Activated CD4-positive, alpha-beta T cell treated with anti-CD3 and anti-CD28 coated beads, Interleukin-2, amount 50 U/mL, for 24 hours (primary cell): Measurements from ENCODE around the gene FAM47E.

Experiments used
- DNase-seq, 2 donors: peaks; one replicate each; pipeline ENCODE4 v3.0.0-alpha.2; 2020; ENCODE audit warnings: low read depth in 1 of 2, low spot score in 1 of 2

Gene FAM47E

GRCh38 chr4:76251441-76252270, at the start of gene FAM47E:
Gene FAM47E (plus strand): TSS chr4:76251721. CDS start chr4:76251747, 26 bp downstream.
- DNase-seq: no peak

DNA sequence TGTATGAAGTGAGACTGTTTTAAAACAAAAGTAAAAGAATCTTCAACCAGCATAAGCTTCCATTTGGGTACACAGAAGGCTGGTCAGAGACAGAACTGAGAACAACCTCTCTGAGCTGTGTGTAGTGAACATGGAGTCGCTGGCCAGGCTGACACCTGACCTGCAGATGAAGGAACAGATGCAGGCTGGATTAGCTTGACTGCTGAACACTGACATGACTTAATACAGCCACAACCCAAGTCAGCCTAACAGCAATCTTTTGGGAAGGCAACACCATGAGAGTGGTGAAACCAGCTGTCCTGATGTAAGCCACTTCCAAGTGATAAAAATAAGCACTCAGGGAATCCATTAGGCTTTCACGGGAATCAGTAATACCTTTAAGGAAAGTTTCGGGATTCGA, 48.0 kb upstream of the FAM47E start:
- no peak for DNase-seq

DNA sequence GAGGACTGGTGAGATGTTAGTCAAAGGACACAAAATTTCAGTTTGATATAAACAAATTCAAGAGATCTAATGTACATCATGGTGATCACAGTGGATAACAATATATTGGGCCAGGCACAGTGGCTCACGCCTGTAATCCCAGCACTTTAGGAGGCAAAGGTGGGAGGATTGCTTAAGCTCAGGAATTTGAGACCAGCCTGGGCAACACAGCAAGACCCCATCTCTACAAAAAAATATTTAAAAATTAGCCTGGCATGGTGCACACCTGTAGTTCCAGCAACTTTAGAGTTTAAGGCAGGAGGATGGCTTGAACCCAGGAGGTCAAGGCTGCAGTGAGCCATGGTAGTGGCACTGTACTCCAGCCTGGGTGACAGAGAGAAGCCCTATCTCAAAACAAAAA, 46.6 kb upstream of the FAM47E start:
- DNase-seq: no peak

DNA sequence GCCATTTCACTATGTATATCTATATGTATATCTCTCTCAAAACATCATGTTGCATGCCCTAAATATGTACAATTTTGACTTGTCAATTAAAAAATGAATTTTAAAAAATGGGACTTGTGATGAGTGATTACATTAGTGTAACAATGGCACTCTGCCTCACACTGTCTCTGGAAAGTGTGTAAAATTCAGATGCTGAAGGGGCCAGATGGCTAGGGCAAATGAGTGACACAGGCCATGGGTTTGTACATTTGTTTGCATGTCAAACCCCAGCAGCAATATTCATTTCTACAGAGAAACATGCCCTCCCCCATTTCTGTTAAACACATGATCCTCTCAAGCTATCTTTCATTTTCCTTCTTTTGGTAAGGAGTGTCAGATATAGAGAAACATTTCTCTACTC, 46.0 kb upstream of the FAM47E start:
- no peak for DNase-seq

DNA sequence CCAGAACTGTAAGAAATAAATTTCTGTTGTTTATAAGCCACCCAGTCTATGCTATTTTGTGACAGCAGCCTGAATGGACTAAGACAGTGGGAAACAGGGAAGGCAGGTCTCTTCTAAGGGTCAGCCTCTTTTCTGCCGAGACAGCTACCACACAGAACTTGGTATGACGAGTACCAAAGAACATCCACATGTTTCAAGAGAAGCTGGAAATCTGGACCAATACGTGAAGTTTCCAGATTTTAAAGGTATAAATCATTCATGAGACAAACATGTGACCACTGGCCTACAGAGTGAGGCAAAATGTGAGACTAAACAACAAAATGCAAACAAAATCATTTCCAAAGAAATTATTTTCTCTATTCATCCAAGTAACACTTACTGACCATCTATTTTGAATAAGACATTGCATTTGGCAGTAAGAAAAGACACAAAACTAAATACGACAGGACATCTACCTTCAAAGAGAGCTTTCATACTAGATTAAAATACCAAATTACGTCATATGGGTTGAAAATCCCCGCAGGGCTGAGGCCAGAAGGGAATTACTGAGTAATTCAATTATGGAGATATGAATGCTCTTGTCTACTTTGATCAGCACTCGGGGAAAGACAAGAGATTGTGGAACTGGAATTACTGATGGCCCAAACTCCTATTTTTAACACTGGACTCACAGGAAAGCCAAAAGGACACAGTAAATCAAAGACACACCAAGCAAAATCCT, 45.1 kb upstream of the FAM47E start:
- DNase-seq: no peak

- DNase-seq: no peak
These were observed 44.0 kb upstream of the FAM47E start for GRCh38 chr4:76207549-76207948.

DNA sequence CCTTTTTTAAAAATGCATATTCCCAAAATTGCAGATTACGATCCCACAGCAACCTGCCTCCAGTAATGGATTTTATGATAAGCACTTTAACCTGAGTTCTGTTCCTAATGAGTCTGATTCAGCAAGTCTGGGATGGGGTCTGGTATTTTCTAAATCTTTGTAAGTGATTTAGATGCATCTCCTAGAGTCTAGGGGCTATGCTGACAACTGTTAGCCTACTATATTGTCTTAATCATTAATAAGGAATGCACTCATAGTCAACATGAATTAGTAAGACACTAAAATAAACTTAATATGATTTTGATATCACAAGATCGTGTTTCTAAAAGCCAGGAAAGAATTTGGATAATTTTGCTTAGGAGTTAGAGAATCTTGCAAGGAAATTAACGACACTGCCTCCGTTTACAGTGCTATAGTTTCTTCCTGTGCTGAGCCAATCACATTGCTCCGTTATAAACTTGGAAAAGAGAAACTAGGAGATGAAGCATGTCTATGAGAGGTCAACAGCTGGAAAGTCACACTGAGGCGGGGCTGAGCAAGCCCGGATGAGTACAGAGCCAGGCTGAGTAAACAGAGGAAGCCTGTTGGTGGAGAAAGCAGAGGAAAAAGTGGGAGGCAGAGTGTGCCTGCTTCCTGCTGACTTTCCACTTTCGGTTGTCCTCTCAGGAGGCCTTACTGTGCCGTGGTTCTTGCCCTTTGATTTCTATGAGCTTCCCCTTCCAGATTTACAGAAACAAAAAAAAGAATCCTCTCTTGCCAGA, 43.3 kb upstream of the FAM47E start:
- DNase-seq: no peak

- DNase-seq: no peak
These were observed 41.6 kb upstream of the FAM47E start for GRCh38 chr4:76209881-76210280.

- DNase-seq: no peak
These were observed 41.1 kb upstream of the FAM47E start for GRCh38 chr4:76210452-76210851.

GRCh38 chr4:76211769-76212708, 39.5 kb upstream of the FAM47E start:
- DNase-seq: no peak

DNA sequence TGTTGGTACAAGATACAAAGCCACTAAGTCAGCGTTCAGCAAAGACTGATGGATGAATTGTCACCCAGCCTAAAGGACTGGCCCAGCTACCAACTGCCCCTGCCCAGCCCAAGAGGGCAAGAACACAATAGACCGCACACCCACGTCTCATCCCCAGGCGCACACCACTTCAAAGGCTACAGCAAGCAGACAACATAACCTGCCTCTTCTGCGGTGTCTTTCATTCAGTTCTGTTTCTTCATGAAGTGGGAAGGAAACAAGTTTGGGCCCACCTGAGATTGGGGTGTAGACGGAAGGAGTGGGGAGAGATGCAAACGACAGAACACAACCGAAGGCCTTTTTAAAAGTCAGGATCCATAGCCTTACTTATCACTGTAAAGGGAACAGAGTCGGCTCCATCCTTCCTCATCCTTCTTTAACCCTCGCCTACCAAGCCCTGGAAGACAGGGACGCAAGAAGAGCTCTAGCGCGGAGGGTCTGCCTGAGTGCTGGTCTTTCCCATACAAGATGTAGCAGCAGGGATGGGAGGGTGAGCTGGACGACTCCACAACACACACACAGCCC, 38.6 kb upstream of the FAM47E start:
- no peak for DNase-seq

- peak; percentile 28 to 30 for DNase-seq
These were observed 37.9 kb upstream of the FAM47E start, which contains the start of gene SCARB2 for GRCh38 chr4:76213415-76214176. Gene SCARB2 (minus strand): TSS chr4:76213824. CDS start chr4:76213543, 281 bp downstream.

DNA sequence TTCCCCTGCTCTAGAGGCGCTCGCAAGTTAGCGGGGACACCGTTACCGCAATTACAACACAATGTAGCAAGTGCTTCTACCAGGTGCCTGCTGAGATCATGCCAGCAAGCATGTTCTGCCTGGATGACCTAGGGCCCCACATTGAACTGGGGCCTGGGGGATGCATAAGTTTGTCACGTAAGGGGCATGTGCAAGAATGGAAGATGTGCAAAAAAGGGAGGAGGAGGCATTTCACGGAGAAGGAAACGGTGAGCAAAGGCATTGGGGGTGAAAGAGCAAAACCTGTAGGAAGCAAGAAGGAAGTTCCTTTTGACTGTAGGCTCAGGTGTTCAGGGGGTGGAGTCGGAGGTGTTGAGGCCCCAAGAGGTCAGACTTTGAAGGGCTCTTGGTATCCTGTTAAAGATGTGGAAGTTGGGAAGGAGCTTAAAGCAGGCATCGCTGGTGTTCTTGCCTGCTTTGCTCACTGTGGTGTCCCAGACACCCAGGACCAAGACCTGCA, 37.3 kb upstream of the FAM47E start:
- peak; percentile 34 to 41 for DNase-seq

GRCh38 chr4:76215077-76215476, 36.4 kb upstream of the FAM47E start:
- no peak for DNase-seq

DNA sequence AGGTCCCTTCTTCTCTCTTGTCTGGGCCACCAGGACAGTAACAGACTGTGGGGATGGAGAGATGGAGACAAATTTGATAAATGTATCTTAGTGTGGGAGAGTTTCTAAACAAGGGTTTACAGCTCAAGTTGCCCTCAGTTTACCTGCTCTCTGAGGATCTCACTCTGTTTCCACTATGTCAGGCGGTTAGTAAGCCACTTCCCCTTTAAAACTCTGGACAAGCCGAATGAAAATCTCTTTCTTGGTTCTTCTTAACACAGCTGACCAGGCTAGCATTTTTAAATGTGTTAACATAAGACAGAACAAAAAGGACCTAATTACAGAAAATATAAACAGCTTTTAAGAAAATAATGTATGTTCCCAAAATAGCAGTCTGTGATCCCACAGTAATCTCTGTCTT, 35.0 kb upstream of the FAM47E start:
- DNase-seq: no peak

DNA sequence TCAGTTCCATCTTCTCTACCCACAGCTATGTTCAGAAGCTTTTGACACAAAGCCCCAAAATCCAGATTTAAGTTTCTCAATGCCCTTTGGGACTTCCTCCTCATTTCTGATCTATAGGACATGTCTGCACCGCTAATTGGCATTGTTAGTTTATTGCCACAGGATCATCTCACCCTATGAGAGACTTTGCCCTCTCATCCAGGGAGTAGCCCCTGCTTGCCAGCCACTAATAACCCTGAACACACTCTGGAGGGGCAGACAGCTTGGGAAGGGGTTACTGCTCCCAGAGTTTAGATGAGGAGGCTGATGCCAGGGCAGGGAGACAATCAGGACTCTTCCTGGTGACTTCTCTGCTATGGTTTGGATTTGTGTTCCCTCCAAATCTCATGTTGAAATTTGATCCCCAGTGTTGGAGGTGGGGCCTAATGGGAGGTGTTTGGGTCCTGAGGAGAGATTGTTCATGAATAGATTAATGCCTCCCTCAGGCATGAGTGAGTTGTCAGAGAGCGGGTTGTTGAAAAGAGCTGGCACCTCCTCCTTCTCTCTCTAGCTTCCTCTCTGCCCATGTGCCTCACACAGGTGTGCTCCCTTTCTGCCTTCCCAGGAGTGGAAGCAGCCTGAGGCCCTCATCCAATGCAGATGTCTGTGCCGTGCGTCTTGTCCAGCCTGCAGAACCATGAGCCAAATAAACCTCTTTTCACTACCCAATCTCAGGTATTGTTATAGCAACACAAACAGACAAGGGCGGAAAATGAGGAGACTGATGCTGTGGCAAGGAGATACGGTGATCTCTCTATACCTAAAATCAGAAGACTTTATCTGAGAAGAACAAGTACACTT, 34.3 kb upstream of the FAM47E start:
- no peak for DNase-seq

DNA sequence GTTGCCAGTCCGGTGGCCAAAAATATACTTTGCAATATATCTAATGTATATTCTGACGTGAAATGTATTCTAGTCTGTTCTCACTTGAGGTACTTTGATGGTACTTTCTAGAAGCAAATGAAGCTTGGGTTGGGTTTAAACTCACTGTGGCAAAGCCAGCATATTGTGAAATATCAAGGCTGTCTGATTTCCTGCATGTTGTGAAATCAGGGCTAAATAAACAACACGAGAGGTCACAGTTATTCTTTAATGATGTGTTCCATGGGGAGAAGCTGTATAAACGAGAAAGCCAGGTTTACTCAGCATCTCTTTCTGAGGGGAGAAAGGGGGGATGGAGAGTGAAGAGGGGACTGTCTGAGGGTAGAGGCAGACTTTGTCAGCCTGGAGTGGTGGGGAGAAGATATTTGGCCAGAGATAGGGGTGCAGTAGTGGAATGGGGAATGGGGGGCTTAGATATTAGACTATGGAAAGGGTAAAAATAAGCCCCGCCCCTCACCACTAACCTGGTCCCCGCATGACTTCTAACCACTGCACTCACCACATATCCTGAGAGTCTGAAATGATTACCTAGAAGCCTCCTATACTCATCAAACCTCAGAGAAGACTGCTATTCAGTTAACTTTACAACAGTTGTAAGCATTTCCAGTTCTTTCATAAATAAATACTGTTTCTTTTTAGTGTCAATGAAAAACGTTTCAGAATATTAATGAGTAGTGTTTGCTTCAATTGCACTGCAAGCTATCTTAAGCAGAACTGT, 32.0 kb upstream of the FAM47E start:
- no peak for DNase-seq

DNA sequence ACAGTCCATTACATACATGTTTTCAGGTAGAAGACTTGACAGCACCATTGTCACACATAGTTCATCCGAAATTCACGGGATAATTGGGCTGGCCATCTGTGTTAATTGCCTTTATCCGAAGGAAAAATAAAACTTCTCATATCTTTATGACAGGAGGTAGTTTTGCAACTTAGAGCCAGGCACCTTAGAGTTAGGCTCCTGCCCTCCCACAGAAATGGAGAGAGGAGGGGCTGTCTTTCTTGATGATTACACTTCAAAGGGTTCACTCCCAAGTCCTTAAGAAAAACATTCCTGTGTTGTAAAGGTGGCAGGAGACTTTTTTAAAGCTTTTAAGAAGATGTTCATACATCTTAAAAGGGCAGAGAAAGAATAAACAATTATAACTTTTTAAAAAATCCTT, 27.4 kb upstream of the FAM47E start:
- no peak for DNase-seq
